ENCODE measurements around the gene DOK7. TPM values are rescaled to one million over a fixed set of nuclear protein-coding genes. Genes with fewer than 3 reads are reported as not detected.
A peak's percentile ranks its signal among the peaks of the same experiment; 100 is the strongest.
"Not testable (repeated sequence)": the region's sequence is repeated elsewhere in the genome, so short reads cannot be mapped to it uniquely, and the experiment has no call there.

Gene DOK7
- total RNA-seq, 2 donors from 2014 or later = not detected

- no peak for DNase-seq
- no peaks in the 10 kb centered on the region for H3K9me3 ChIP-seq (ENCODE audit: control insufficient read depth, low read length, poor library complexity, severe bottlenecking)
- Mint-ChIP-seq H3K27me3 (peaks cover 3% of the 10 kb centered on the region), H3K4me1 (peaks cover 9% of the 10 kb centered on the region), H3K36me3 (ENCODE audit: low read depth) (no peaks in the 10 kb centered on the region), H3K4me3 (peak overlapping the region; percentile 75), H3K27ac (no peak overlapping the region)
- no peak for ATAC-seq
These were observed 38.8 kb downstream of the DOK7 start for GRCh38 chr4:3501825-3502425.

GRCh38 chr4:3502941-3503936, 40.1 kb downstream of the DOK7 start:
- H3K4me3 Mint-ChIP-seq = no peak overlapping the region

GRCh38 chr4:3505231-3505630, 42.1 kb downstream of the DOK7 start:
- peaks cover 6% of the 10 kb centered on the region for H3K36me3 Mint-ChIP-seq (ENCODE audit: low read depth)
- no peak overlapping the region for H3K4me3 Mint-ChIP-seq
- no peak for DNase-seq

More at GRCh38 chr4:3502941-3503936, 40.1 kb downstream of the DOK7 start:
- Mint-ChIP-seq H3K4me1 (peaks cover 11% of the 10 kb centered on the region), H3K27me3 (no peaks in the 10 kb centered on the region), H3K36me3 (ENCODE audit: low read depth) (peaks cover 2% of the 10 kb centered on the region), H3K27ac (peak overlapping the region; percentile 49)
- no peak for DNase-seq
- no peak for ATAC-seq
- H3K9me3 ChIP-seq (ENCODE audit: control insufficient read depth, low read length, poor library complexity, severe bottlenecking) = no peaks in the 10 kb centered on the region

GRCh38 chr4:3508542-3508941, 45.4 kb downstream of the DOK7 start:
- peaks cover 13% of the 10 kb centered on the region for H3K36me3 Mint-ChIP-seq (ENCODE audit: low read depth)
- H3K4me1 Mint-ChIP-seq = peaks cover 5% of the 10 kb centered on the region
- no peaks in the 10 kb centered on the region for H3K27me3 Mint-ChIP-seq
- H3K4me3 Mint-ChIP-seq = no peak overlapping the region
- H3K9me3 ChIP-seq (ENCODE audit: control insufficient read depth, low read length, poor library complexity, severe bottlenecking) = no peaks in the 10 kb centered on the region
- DNase-seq = no peak
- H3K27ac Mint-ChIP-seq = no peak overlapping the region
- ATAC-seq = no peak

More at GRCh38 chr4:3505231-3505630, 42.1 kb downstream of the DOK7 start:
- H3K9me3 ChIP-seq (ENCODE audit: control insufficient read depth, low read length, poor library complexity, severe bottlenecking) = no peaks in the 10 kb centered on the region
- Mint-ChIP-seq H3K27ac (peak overlapping the region; percentile 63), H3K27me3 (no peaks in the 10 kb centered on the region), H3K4me1 (peaks cover 11% of the 10 kb centered on the region)
- ATAC-seq = no peak

GRCh38 chr4:3510481-3510880, 47.4 kb downstream of the DOK7 start:
- no peak for DNase-seq
- no peak for ATAC-seq
- Mint-ChIP-seq H3K27me3 (no peaks in the 10 kb centered on the region), H3K36me3 (ENCODE audit: low read depth) (peaks cover 13% of the 10 kb centered on the region), H3K27ac (no peak overlapping the region), H3K4me3 (no peak overlapping the region), H3K4me1 (peaks cover 3% of the 10 kb centered on the region)
- H3K9me3 ChIP-seq (ENCODE audit: control insufficient read depth, low read length, poor library complexity, severe bottlenecking) = no peaks in the 10 kb centered on the region

- Mint-ChIP-seq H3K27me3 (no peaks in the 10 kb centered on the region), H3K4me1 (peaks cover 6% of the 10 kb centered on the region), H3K4me3 (no peak overlapping the region), H3K27ac (no peak overlapping the region), H3K36me3 (ENCODE audit: low read depth) (peaks cover 13% of the 10 kb centered on the region)
- no peaks in the 10 kb centered on the region for H3K9me3 ChIP-seq (ENCODE audit: control insufficient read depth, low read length, poor library complexity, severe bottlenecking)
- ATAC-seq = no peak
- no peak for DNase-seq
These were observed 48.1 kb downstream of the DOK7 start for GRCh38 chr4:3511187-3511586.

GRCh38 chr4:3511601-3512000, 48.5 kb downstream of the DOK7 start:
- H3K9me3 ChIP-seq (ENCODE audit: control insufficient read depth, low read length, poor library complexity, severe bottlenecking); H3K4me3 Mint-ChIP-seq; H3K27ac Mint-ChIP-seq; H3K4me1 Mint-ChIP-seq; DNase-seq; ATAC-seq; H3K27me3 Mint-ChIP-seq: not testable (repeated sequence)
- peaks cover 13% of the 10 kb centered on the region for H3K36me3 Mint-ChIP-seq (ENCODE audit: low read depth)

- Mint-ChIP-seq H3K27me3 (no peaks in the 10 kb centered on the region), H3K27ac (no peak overlapping the region), H3K36me3 (ENCODE audit: low read depth) (peaks cover 13% of the 10 kb centered on the region), H3K4me1 (peaks cover 6% of the 10 kb centered on the region), H3K4me3 (no peak overlapping the region)
- DNase-seq (no peak), ATAC-seq (no peak)
- H3K9me3 ChIP-seq (ENCODE audit: control insufficient read depth, low read length, poor library complexity, severe bottlenecking) = no peaks in the 10 kb centered on the region
These were observed 49.2 kb downstream of the DOK7 start for GRCh38 chr4:3512279-3512678.

- no peak overlapping the region for H3K27ac Mint-ChIP-seq
- ATAC-seq (no peak), DNase-seq (no peak)
These were observed 49.6 kb downstream of the DOK7 start for GRCh38 chr4:3512719-3513118.

GRCh38 chr4:3513807-3514206, 50.7 kb downstream of the DOK7 start:
- Mint-ChIP-seq H3K4me3 (no peak overlapping the region), H3K36me3 (ENCODE audit: low read depth) (peaks cover 7% of the 10 kb centered on the region), H3K27me3 (no peaks in the 10 kb centered on the region), H3K27ac (peak overlapping the region; percentile 54), H3K4me1 (peaks cover 3% of the 10 kb centered on the region)
- no peaks in the 10 kb centered on the region for H3K9me3 ChIP-seq (ENCODE audit: control insufficient read depth, low read length, poor library complexity, severe bottlenecking)
- DNase-seq (no peak), ATAC-seq (no peak)

More at GRCh38 chr4:3512719-3513118, 49.6 kb downstream of the DOK7 start:
- peaks cover 3% of the 10 kb centered on the region for H3K4me1 Mint-ChIP-seq
- H3K9me3 ChIP-seq (ENCODE audit: control insufficient read depth, low read length, poor library complexity, severe bottlenecking) = no peaks in the 10 kb centered on the region
- no peaks in the 10 kb centered on the region for H3K27me3 Mint-ChIP-seq
- H3K4me3 Mint-ChIP-seq = no peak overlapping the region
- peaks cover 11% of the 10 kb centered on the region for H3K36me3 Mint-ChIP-seq (ENCODE audit: low read depth)

GRCh38 chr4:3514221-3514780, 51.2 kb downstream of the DOK7 start:
- Mint-ChIP-seq H3K4me1 (peaks cover 3% of the 10 kb centered on the region), H3K27ac (peak overlapping the region; percentile 63), H3K36me3 (ENCODE audit: low read depth) (peaks cover 7% of the 10 kb centered on the region), H3K4me3 (no peak overlapping the region), H3K27me3 (no peaks in the 10 kb centered on the region)
- no peaks in the 10 kb centered on the region for H3K9me3 ChIP-seq (ENCODE audit: control insufficient read depth, low read length, poor library complexity, severe bottlenecking)
- ATAC-seq = no peak
- no peak for DNase-seq

- peaks cover 3% of the 10 kb centered on the region for H3K4me1 Mint-ChIP-seq
- no peaks in the 10 kb centered on the region for H3K27me3 Mint-ChIP-seq
- DNase-seq (peak in 1 of 3 donors; percentile 13), ATAC-seq (no peak)
- peak overlapping the region; percentile 63 for H3K4me3 Mint-ChIP-seq
- peaks cover 7% of the 10 kb centered on the region for H3K36me3 Mint-ChIP-seq (ENCODE audit: low read depth)
- H3K27ac Mint-ChIP-seq = peak overlapping the region; percentile 63
- no peaks in the 10 kb centered on the region for H3K9me3 ChIP-seq (ENCODE audit: control insufficient read depth, low read length, poor library complexity, severe bottlenecking)
These were observed 51.8 kb downstream of the DOK7 start for GRCh38 chr4:3514806-3515501.

GRCh38 chr4:3515646-3516045, 52.5 kb downstream of the DOK7 start:
- H3K27ac Mint-ChIP-seq = peak overlapping the region; percentile 63
- H3K27me3 Mint-ChIP-seq = no peaks in the 10 kb centered on the region
- ATAC-seq (no peak), DNase-seq (no peak)
- peaks cover 7% of the 10 kb centered on the region for H3K36me3 Mint-ChIP-seq (ENCODE audit: low read depth)
- H3K9me3 ChIP-seq (ENCODE audit: control insufficient read depth, low read length, poor library complexity, severe bottlenecking) = no peaks in the 10 kb centered on the region
- H3K4me3 Mint-ChIP-seq = peak overlapping the region; percentile 9
- peaks cover 3% of the 10 kb centered on the region for H3K4me1 Mint-ChIP-seq

Data from T-helper 17 cell (primary cell).